Activated CD8-positive, alpha-beta memory T cell treated with anti-CD3 and anti-CD28 coated beads, Interleukin-2, amount 10 ng/mL, durations not matched to agents 7 days and 5 days (primary cell): Measurements from ENCODE around the gene TMEM132E. TPM values are rescaled to one million over a fixed set of nuclear protein-coding genes. Genes with fewer than 3 reads are reported as not detected.

Experiments
- ATAC-seq: fragments of 150-1000 bp; cut with Tn5 transposase; one replicate; pipeline ENCODE4 v1.10.0; 2021; ENCODE audit warnings: moderate library complexity
- CTCF ChIA-PET: fragments of 350-600 bp; sonication (Branson Sonifier 250); formaldehyde crosslinking; loops from one replicate; lab custom pipeline; 2021; ENCODE audit warnings: antibody characterized with exemption; lab: Charles Lee
- DNase-seq: peaks from one replicate; pipeline ENCODE4 v3.0.0-alpha.2; 2020
- H3K27ac Mint-ChIP-seq: one replicate; pipeline ENCODE4 v1.8.0; 2021; ENCODE audit warnings: mild to moderate bottlenecking, mixed read lengths
- H3K27me3 Mint-ChIP-seq: one replicate; pipeline ENCODE4 v1.8.0; 2021; ENCODE audit warnings: mixed read lengths
- H3K36me3 Mint-ChIP-seq: one replicate; pipeline ENCODE4 v1.8.0; 2021; ENCODE audit warnings: mild to moderate bottlenecking, mixed read lengths
- H3K4me1 Mint-ChIP-seq: one replicate; pipeline ENCODE4 v1.8.0; 2021; ENCODE audit warnings: mixed read lengths
- H3K4me3 Mint-ChIP-seq: one replicate; pipeline ENCODE4 v1.8.0; 2021; ENCODE audit warnings: mild to moderate bottlenecking, moderate library complexity, mixed read lengths
- H3K9me3 Mint-ChIP-seq: one replicate; pipeline ENCODE4 v1.8.0; 2022; ENCODE audit warnings: low read depth, mixed read lengths
- total RNA-seq, 2 experiments: library from RNA; stranded (reverse); gene quantifications; one replicate each; pipeline ENCODE4 v1.2.3, GENCODE V29; 2021

TMEM132E gene
- total RNA-seq, 2 experiments from 2014 or later, result not detected

GRCh38 chr17:34653511-34653910 is 74.1 kb downstream of the TMEM132E start:
- DNase-seq (no peak), ATAC-seq (no peak)
- Mint-ChIP-seq H3K36me3 (no peaks in the 10 kb centered on the region), H3K9me3 (no peaks in the 10 kb centered on the region), H3K4me1 (no peaks in the 10 kb centered on the region), H3K27me3 (peaks cover 32% of the 10 kb centered on the region), H3K4me3 (no peak overlapping the region), H3K27ac (no peak overlapping the region)
- CTCF ChIA-PET, result no interaction called here

- H3K4me3 Mint-ChIP-seq, result no peak overlapping the region
- peaks cover 35% of the 10 kb centered on the region for H3K27me3 Mint-ChIP-seq
- CTCF ChIA-PET, result no interaction called here
- DNase-seq (no peak), ATAC-seq (no peak)
- H3K4me1 Mint-ChIP-seq, result no peaks in the 10 kb centered on the region
- H3K36me3 Mint-ChIP-seq, result no peaks in the 10 kb centered on the region
- H3K27ac Mint-ChIP-seq, result no peak overlapping the region
- H3K9me3 Mint-ChIP-seq, result no peaks in the 10 kb centered on the region
Observed at GRCh38 chr17:34654276-34654880, 75.0 kb downstream of the TMEM132E start.

DNA sequence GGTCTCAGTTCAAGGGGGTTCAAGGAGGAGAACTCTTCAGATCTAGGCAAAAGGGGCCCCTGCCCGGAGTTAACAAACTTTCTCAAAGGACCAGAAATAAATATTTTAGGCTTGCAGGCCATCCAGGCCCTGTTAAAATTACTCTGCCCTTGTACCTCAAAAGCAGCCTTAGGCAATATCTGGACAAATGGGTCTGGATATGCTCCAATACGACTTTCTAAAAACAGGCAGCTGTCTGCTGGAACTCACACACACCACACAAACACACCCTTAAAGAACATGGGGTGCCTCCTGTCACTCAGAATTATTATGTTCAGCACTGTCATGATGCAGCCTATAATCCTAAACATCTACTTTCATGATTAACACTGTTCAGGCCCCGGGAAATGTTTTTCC is 75.5 kb downstream of the TMEM132E start:
- H3K36me3 Mint-ChIP-seq, result no peaks in the 10 kb centered on the region
- ATAC-seq (no peak), DNase-seq (no peak)
- H3K9me3 Mint-ChIP-seq, result no peaks in the 10 kb centered on the region
- no peaks in the 10 kb centered on the region for H3K4me1 Mint-ChIP-seq
- CTCF ChIA-PET, result interaction anchor here (1.2 kb wide), 1 partner anchor 16 kb away, joined by 4 read pairs; no protein-coding TSS in a partner anchor
- H3K4me3 Mint-ChIP-seq, result no peak overlapping the region
- H3K27me3 Mint-ChIP-seq, result peaks cover 35% of the 10 kb centered on the region
- H3K27ac Mint-ChIP-seq, result no peak overlapping the region

DNA sequence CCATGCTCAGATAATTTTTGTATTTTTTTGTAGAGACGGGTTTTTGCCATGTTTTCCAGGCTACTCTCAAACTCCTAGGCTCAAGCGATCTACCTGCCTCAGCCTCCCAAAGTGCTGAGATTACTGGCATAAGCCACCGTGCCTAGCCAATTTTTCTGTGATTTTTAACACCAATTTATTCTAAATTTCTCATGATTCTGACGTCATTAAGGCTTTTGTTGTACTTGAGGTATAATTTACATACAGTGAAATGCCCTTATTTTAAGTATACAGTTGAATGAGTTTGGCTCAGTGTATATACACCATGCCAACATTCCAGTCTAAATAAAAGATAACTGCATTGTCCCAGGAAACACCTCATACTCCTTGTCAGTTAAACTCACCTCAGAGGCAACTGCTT is 77.4 kb downstream of the TMEM132E start:
- no peak for DNase-seq
- Mint-ChIP-seq H3K4me3 (no peak overlapping the region), H3K27me3 (peaks cover 30% of the 10 kb centered on the region), H3K36me3 (no peaks in the 10 kb centered on the region), H3K27ac (no peak overlapping the region), H3K4me1 (no peaks in the 10 kb centered on the region), H3K9me3 (no peaks in the 10 kb centered on the region)
- ATAC-seq, result no peak
- CTCF ChIA-PET, result interaction anchor here (1.0 kb wide), 1 partner anchor 461 kb away, joined by 3 read pairs; no protein-coding TSS in a partner anchor

- CTCF ChIA-PET, result interaction anchor here (1.2 kb wide), 1 partner anchor 239 kb away, joined by 3 read pairs; no protein-coding TSS in a partner anchor
- ATAC-seq, result no peak
Observed at GRCh38 chr17:34658811-34659560, 79.6 kb downstream of the TMEM132E start.

GRCh38 chr17:34663714-34664113 is 84.3 kb downstream of the TMEM132E start:
- Mint-ChIP-seq H3K36me3 (no peaks in the 10 kb centered on the region), H3K27ac (no peak overlapping the region), H3K4me1 (peaks cover 2% of the 10 kb centered on the region), H3K9me3 (no peaks in the 10 kb centered on the region), H3K27me3 (peaks cover 14% of the 10 kb centered on the region), H3K4me3 (no peak overlapping the region)
- DNase-seq (no peak), ATAC-seq (no peak)
- CTCF ChIA-PET, result no interaction called here

More at GRCh38 chr17:34658811-34659560, 79.6 kb downstream of the TMEM132E start:
- Mint-ChIP-seq H3K27me3 (peaks cover 12% of the 10 kb centered on the region), H3K36me3 (no peaks in the 10 kb centered on the region), H3K4me1 (no peaks in the 10 kb centered on the region), H3K9me3 (no peaks in the 10 kb centered on the region), H3K27ac (no peak overlapping the region), H3K4me3 (no peak overlapping the region)
- no peak for DNase-seq

DNA sequence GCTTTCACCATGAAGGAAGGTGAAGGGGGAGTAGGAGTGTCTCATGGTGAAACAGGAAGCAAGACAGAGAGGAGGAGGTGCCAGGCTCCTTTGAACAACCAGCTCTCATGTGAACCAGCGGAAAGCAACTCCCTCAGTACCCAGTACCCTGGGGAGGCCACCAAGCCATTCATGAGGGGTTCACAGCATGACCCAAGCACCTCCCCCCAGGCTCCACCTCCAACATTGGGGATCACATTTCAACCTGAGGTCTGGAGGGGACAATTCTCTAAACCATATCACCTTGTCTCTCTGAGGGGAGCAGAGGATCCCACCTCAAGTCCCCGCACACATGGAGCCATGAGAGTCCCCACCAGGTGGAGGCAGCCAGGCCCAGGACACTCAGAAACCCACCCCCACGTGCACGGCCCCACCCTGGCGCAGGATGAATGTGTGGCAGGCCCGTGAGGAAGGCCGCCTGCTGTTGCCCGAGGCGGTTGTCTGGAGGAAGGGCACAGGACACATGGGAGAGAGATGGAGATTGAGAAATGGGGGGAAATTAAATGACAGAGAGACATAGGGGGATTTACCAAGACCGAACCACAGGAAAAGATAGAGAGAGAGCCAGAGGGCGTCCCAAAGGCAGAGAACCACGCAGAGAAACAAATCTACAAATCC is 85.9 kb downstream of the TMEM132E start:
- DNase-seq (no peak), ATAC-seq (no peak)
- H3K4me3 Mint-ChIP-seq, result no peak overlapping the region
- peaks cover 14% of the 10 kb centered on the region for H3K27me3 Mint-ChIP-seq
- H3K4me1 Mint-ChIP-seq, result peaks cover 2% of the 10 kb centered on the region
- CTCF ChIA-PET, result no interaction called here
- no peaks in the 10 kb centered on the region for H3K36me3 Mint-ChIP-seq
- no peaks in the 10 kb centered on the region for H3K9me3 Mint-ChIP-seq
- H3K27ac Mint-ChIP-seq, result no peak overlapping the region

- H3K36me3 Mint-ChIP-seq, result no peaks in the 10 kb centered on the region
- H3K27ac Mint-ChIP-seq, result no peak overlapping the region
- peaks cover 2% of the 10 kb centered on the region for H3K4me1 Mint-ChIP-seq
- no peaks in the 10 kb centered on the region for H3K9me3 Mint-ChIP-seq
- CTCF ChIA-PET, result no interaction called here
- ATAC-seq (no peak), DNase-seq (no peak)
- H3K4me3 Mint-ChIP-seq, result no peak overlapping the region
- peaks cover 14% of the 10 kb centered on the region for H3K27me3 Mint-ChIP-seq
Observed at GRCh38 chr17:34665819-34666763, 86.7 kb downstream of the TMEM132E start.

- DNase-seq (no peak), ATAC-seq (no peak)
- Mint-ChIP-seq H3K9me3 (no peaks in the 10 kb centered on the region), H3K27ac (no peak overlapping the region), H3K27me3 (peaks cover 14% of the 10 kb centered on the region), H3K36me3 (no peaks in the 10 kb centered on the region), H3K4me1 (peaks cover 2% of the 10 kb centered on the region), H3K4me3 (no peak overlapping the region)
- CTCF ChIA-PET, result no interaction called here
Observed at GRCh38 chr17:34667656-34668055, 88.3 kb downstream of the TMEM132E start.

- Mint-ChIP-seq H3K9me3 (no peaks in the 10 kb centered on the region), H3K4me1 (peaks cover 2% of the 10 kb centered on the region), H3K36me3 (no peaks in the 10 kb centered on the region), H3K27me3 (peaks cover 14% of the 10 kb centered on the region), H3K4me3 (no peak overlapping the region), H3K27ac (no peak overlapping the region)
- CTCF ChIA-PET, result no interaction called here
- ATAC-seq (no peak), DNase-seq (no peak)
Observed at GRCh38 chr17:34668206-34668605, 88.8 kb downstream of the TMEM132E start.

DNA sequence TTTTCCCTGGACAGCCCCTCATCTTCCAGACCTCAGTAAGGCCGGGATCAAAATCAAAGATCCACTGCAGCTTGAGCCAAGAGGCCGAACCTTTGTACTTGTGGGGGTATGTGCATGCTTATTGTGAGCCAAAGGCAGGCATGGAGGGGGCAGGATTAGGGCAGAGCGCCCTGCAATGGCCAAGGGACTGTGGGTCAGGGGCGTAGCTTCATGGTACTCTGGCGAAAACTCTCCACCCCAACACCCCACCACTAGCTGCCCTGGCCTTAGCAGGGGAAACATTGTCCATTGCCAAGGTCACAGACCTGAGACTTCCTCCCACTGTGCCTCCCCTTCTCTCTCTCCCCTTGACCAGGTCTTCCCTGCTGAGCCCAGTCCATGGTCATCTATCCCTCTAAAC is 90.1 kb downstream of the TMEM132E start:
- CTCF ChIA-PET, result no interaction called here
- DNase-seq, result peak; percentile 16
- no peak for ATAC-seq
- Mint-ChIP-seq H3K27me3 (peaks cover 14% of the 10 kb centered on the region), H3K36me3 (no peaks in the 10 kb centered on the region), H3K9me3 (no peaks in the 10 kb centered on the region), H3K4me3 (no peak overlapping the region), H3K4me1 (peaks cover 2% of the 10 kb centered on the region), H3K27ac (no peak overlapping the region)

DNA sequence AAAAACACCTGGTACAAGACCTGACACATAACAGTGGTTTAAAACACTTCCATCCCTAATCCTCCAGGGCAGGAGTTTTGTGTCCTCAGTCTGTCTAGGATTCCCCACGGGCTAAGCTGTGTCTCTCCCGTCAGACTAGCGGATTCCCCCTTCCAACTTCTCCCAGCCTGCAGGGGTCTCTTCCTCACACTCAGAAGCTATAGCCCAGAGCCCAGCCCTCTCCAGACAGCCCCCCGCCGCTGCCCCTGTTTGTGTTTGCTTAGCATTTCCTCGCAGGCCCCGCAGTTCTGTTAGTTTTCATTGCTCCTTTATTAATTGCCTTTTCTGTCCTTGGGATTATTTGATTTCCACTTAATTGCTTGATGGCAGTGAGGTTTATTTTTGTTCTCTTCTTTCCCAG is 91.2 kb downstream of the TMEM132E start:
- H3K36me3 Mint-ChIP-seq, result no peaks in the 10 kb centered on the region
- CTCF ChIA-PET, result no interaction called here
- H3K4me1 Mint-ChIP-seq, result no peaks in the 10 kb centered on the region
- H3K9me3 Mint-ChIP-seq, result no peaks in the 10 kb centered on the region
- peaks cover 13% of the 10 kb centered on the region for H3K27me3 Mint-ChIP-seq
- ATAC-seq, result no peak
- peak; percentile 1 for DNase-seq
- no peak overlapping the region for H3K27ac Mint-ChIP-seq
- H3K4me3 Mint-ChIP-seq, result no peak overlapping the region

DNA sequence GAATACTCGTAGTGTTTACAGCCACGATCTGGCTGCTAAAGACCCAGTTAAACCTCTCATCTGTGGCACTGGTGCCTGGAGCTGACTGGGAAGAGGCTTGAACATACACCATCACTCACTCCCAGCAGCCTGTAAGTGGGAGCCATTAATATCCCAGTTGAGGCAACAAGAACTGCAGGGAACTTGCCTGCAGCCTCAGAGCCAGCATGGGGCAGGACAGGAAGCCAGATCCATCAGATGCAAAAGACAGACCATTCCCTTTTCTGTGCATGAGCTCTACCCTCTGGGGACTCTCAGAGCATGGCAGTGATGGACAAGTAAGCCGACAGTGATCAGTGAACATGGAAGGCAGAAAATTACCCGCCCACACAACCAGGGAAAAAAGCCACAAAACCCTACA is 91.8 kb downstream of the TMEM132E start:
- no peaks in the 10 kb centered on the region for H3K36me3 Mint-ChIP-seq
- DNase-seq (no peak), ATAC-seq (no peak)
- no peak overlapping the region for H3K4me3 Mint-ChIP-seq
- H3K27me3 Mint-ChIP-seq, result peaks cover 12% of the 10 kb centered on the region
- no peak overlapping the region for H3K27ac Mint-ChIP-seq
- CTCF ChIA-PET, result no interaction called here
- H3K9me3 Mint-ChIP-seq, result no peaks in the 10 kb centered on the region
- H3K4me1 Mint-ChIP-seq, result no peaks in the 10 kb centered on the region
